ENCODE results near the gene THAP6.

- TF ChIP-seq CTCF (IDR thresholded peaks at IDR 0.05) (no peak), POLR2A (IDR thresholded peaks at IDR 0.05) (no peak)
Measured at GRCh38 chr4:75498041-75498440, 16.2 kb upstream of the THAP6 start.
